GM12878 (cell line): Measurements from ENCODE around the gene RTN4RL1. TPM values are rescaled to one million over a fixed set of nuclear protein-coding genes. Genes with fewer than 3 reads are reported as not detected.
A peak's percentile ranks its signal among the peaks of the same experiment; 100 is the strongest.

ENCODE experiments used
- ATAC-seq: fragments of 200-7000 bp; cut with Tn5 transposase; 3 replicates; pipeline ENCODE4 v1.9.1; 2020; ENCODE audit warnings: mild to moderate bottlenecking, moderate library complexity
- Bru-seq: library from RNA; stranded (reverse); fragments of 400-500 nt; gene quantifications from one replicate; lab custom pipeline; 2021; lab: Mats Ljungman, UMichigan
- BruChase-seq, 2 experiments: library from RNA; stranded (reverse); fragments of 400-500 nt; gene quantifications; one replicate each; lab custom pipeline; 2021; lab: Mats Ljungman, UMichigan
- BruUV-seq: library from RNA; stranded (reverse); fragments of 400-500 nt; replicated peaks from 2 replicates; lab custom pipeline; 2021; lab: Mats Ljungman, UMichigan
- CTCF ChIA-PET: fragments of 300-600 bp; sonication (Branson Sonifier 250); formaldehyde crosslinking; extraction: SDS; loops from one replicate; lab custom pipeline; 2021; ENCODE audit warnings: inconsistent platforms; lab: Yijun Ruan, JAX
- POLR2A ChIA-PET: fragments of 350-600 bp; formaldehyde crosslinking; extraction: SDS; loops from one replicate; lab custom pipeline; 2021; ENCODE audit warnings: inconsistent platforms; lab: Charles Lee
- RAD21 ChIA-PET: fragments of 300-600 bp; sonication (Branson Sonifier 250); formaldehyde crosslinking; loops from one replicate; lab custom pipeline; 2023; ENCODE audit warnings: antibody characterized with exemption; ENCODE audit not compliant: unreplicated experiment; lab: Charles Lee
- SMC1A ChIA-PET: fragments of 300-600 bp; sonication (Branson Sonifier 250); formaldehyde crosslinking; loops from one replicate; lab custom pipeline; 2023; ENCODE audit not compliant: unreplicated experiment, uncharacterized antibody; lab: Charles Lee
- DNase-seq: peaks from one replicate; pipeline ENCODE4 v3.0.0-alpha.2; 2011; ENCODE audit warnings: low read depth, low spot score
- FAIRE-seq: peaks from 3 replicates; lab custom pipeline; 2011; peaks lifted over from hg19 to GRCh38; lab: Jason Lieb, UNC
- H2AFZ ChIP-seq: 2 replicates; pipeline ENCODE4 v1.6.0; 2011; ENCODE audit warnings: low read depth, low read length, control low read depth; ENCODE audit not compliant: control insufficient read depth
- H3K27ac ChIP-seq: 2 replicates; pipeline ENCODE4 v1.5.1; 2011; ENCODE audit warnings: control low read depth; ENCODE audit not compliant: control insufficient read depth, insufficient read depth
- H3K27me3 ChIP-seq, 2 experiments: replicated peaks in 1 of 2; 2 replicates each; pipeline versions ENCODE4 v1.6.0 to v1.6.1; 2011; ENCODE audit warnings: low read length in 1 of 2; ENCODE audit not compliant: control insufficient read depth in 2 of 2, insufficient read depth in 2 of 2
- H3K36me3 ChIP-seq, 2 experiments: 2 replicates each; pipeline ENCODE4 v1.5.1; 2011; ENCODE audit warnings: low read length in 1 of 2; ENCODE audit not compliant: control insufficient read depth in 2 of 2, insufficient read depth in 2 of 2
- H3K4me1 ChIP-seq: 2 replicates; pipeline ENCODE4 v1.6.1; 2011; ENCODE audit warnings: mild to moderate bottlenecking, low read length, moderate library complexity, mixed read lengths; ENCODE audit not compliant: control insufficient read depth, insufficient read depth
- H3K4me2 ChIP-seq: 2 replicates; pipeline ENCODE4 v1.6.0; 2011; ENCODE audit warnings: control low read depth; ENCODE audit not compliant: control insufficient read depth, insufficient read depth
- H3K4me3 ChIP-seq: fragments of 200-600 bp; sonication (generic); 2 replicates; pipeline ENCODE4 v1.5.1; 2016
- H3K79me2 ChIP-seq: 2 replicates; pipeline ENCODE4 v1.6.0; 2011; ENCODE audit warnings: low read length; ENCODE audit not compliant: control insufficient read depth, insufficient read depth
- H3K9ac ChIP-seq: 2 replicates; pipeline ENCODE4 v1.8.0; 2011; ENCODE audit warnings: low read length, control low read depth, mixed read lengths; ENCODE audit not compliant: control insufficient read depth, insufficient read depth
- H3K9me3 ChIP-seq: replicated peaks from 3 replicates; pipeline ENCODE4 v1.5.1; 2011; ENCODE audit warnings: mild to moderate bottlenecking, low read length; ENCODE audit not compliant: control insufficient read depth, insufficient read depth
- H4K20me1 ChIP-seq: 2 replicates; pipeline ENCODE4 v1.6.0; 2011; ENCODE audit not compliant: control insufficient read depth, insufficient read depth
- CHD4 ChIP-seq: fragments of 200-600 bp; sonication (generic); IDR thresholded peaks from 2 replicates; pipeline ENCODE4 v1.6.1; 2016; ENCODE audit warnings: mild to moderate bottlenecking
- EGR1 ChIP-seq, 2 experiments: IDR thresholded peaks; 1 replicate in 1 of 2; 2 replicates in 1 of 2; pipeline ENCODE4 v1.6.1; 2011 to 2012; ENCODE audit warnings: low read depth in 2 of 2, low read length in 2 of 2, borderline replicate concordance in 1 of 2, mild to moderate bottlenecking in 1 of 2, moderate library complexity in 1 of 2
- KDM1A ChIP-seq: fragments of 200-600 bp; sonication (generic); IDR thresholded peaks from 2 replicates; pipeline ENCODE4 v1.6.1; 2016; ENCODE audit warnings: borderline replicate concordance
- LARP7 ChIP-seq: fragments of 450-650 bp; IDR thresholded peaks from 2 replicates; pipeline ENCODE4 v1.6.1; 2017; ENCODE audit warnings: mild to moderate bottlenecking
- TCF3 ChIP-seq: IDR thresholded peaks from 2 replicates; pipeline ENCODE4 v1.6.1; 2012; ENCODE audit warnings: low read depth, mild to moderate bottlenecking, low read length, borderline replicate concordance; ENCODE audit not compliant: insufficient read depth
- WGBS: methylation state at CpG from one replicate; pipeline ENCODE4 v1.1.6; 2016; ENCODE audit warnings: low lambda C conversion rate; ENCODE audit not compliant: insufficient replicate concordance, insufficient coverage; ENCODE audit errors: missing lambda C conversion rate; 5-methylcytosine and 5-hydroxymethylcytosine counted together
- in situ Hi-C: fragments of 300-500 bp; cut with MboI; formaldehyde crosslinking; loops from 9 replicates; pipeline ENCODE4 v1.14.3; 2018; ENCODE audit warnings: mixed read lengths
- intact Hi-C: fragments of 100-400 bp; cut with micrococcal nuclease; formaldehyde crosslinking; loops from one replicate; pipeline ENCODE4 v1.14.2; 2022; ENCODE audit not compliant: unreplicated experiment
- long read RNA-seq, 2 experiments: library from polyadenylated mRNA; unstranded; transcript quantifications; one replicate each; pipeline ENCODE4 v2.0.0, GENCODE V29; 2019 to 2020
- polyA minus RNA-seq, 3 experiments: library from RNA; depleted of rRNA, polyadenylated mRNA; stranded (reverse); fragments of >200 nt; gene quantifications; 2 replicates each; pipeline ENCODE4 v1.2.3, GENCODE V29; 2011
- polyA plus RNA-seq, 11 experiments: library from polyadenylated mRNA; depleted of rRNA in 4 of 11; unstranded in 6 of 11; stranded (reverse) in 5 of 11; fragments of >200 nt; fragmentation: Nextera tagmentation in 4 of 11; fragmentation: Illumina TruSeq in 1 of 11; extraction: Ambion mirVana in 4 of 11; extraction: Trizol in 1 of 11; gene quantifications; 1 replicate in 1 of 11; 2 replicates in 10 of 11; pipeline versions ENCODE4 v1.2.1 to v1.2.3, GENCODE V29; 2011 to 2016; ENCODE audit warnings: inconsistent platforms in 2 of 11, missing spikeins in 2 of 11, low read depth in 1 of 11
- total RNA-seq, 4 experiments: library from RNA; depleted of rRNA in 3 of 4; stranded (reverse); fragments of >200 nt in 3 of 4; fragmentation: Illumina TruSeq in 1 of 4; extraction: Trizol in 1 of 4; gene quantifications; 2 replicates each; pipeline versions ENCODE4 v1.2.1 to v1.2.3, GENCODE V29; 2013 to 2021

The RTN4RL1 gene, protein sequence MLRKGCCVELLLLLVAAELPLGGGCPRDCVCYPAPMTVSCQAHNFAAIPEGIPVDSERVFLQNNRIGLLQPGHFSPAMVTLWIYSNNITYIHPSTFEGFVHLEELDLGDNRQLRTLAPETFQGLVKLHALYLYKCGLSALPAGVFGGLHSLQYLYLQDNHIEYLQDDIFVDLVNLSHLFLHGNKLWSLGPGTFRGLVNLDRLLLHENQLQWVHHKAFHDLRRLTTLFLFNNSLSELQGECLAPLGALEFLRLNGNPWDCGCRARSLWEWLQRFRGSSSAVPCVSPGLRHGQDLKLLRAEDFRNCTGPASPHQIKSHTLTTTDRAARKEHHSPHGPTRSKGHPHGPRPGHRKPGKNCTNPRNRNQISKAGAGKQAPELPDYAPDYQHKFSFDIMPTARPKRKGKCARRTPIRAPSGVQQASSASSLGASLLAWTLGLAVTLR
- 0.10 and 0.12 TPM in 2 replicates for total RNA-seq (2013; cell fraction: nucleolus; rRNA removed)
- total RNA-seq (2014; rRNA removed) (0.05 and 0.11 TPM in 2 replicates), total RNA-seq (2014; rRNA removed; fragmentation: Illumina TruSeq; extraction: Trizol) (not detected in 2 replicates), total RNA-seq (2021) (0.10 and 0.13 TPM in 2 replicates), polyA plus RNA-seq (2011; rRNA removed) (not detected in 2 replicates), polyA plus RNA-seq (2014; fragmentation: Illumina TruSeq; extraction: Trizol) (not detected in 2 replicates), polyA plus RNA-seq (2014; fragmentation: Nextera tagmentation; extraction: Ambion mirVana) (not detected), polyA plus RNA-seq (2014; rRNA removed) (0.03 and 0.08 TPM in 2 replicates), polyA plus RNA-seq (2016; fragmentation: Nextera tagmentation; extraction: Ambion mirVana) (not detected), polyA minus RNA-seq (2011; rRNA and poly(A)+ RNA removed) (not detected in 2 replicates), Bru-seq, nascent RNA (percentile 6 among the genes with signal in this experiment), BruChase-seq, experiment 1, labeled RNA remaining after a 6-hour chase (percentile 7 among the genes with signal in this experiment), BruChase-seq, experiment 2, labeled RNA remaining after a 2-hour chase (percentile 12 among the genes with signal in this experiment)
- not detected for polyA plus RNA-seq (2011; ENCODE audit: low read depth)
- 0.01 TPM in 1 of 2 replicates, not detected in the other for polyA plus RNA-seq (2011; cell fraction: cytosol; rRNA removed)
- 0.03 TPM in 1 of 2 replicates, not detected in the other for polyA plus RNA-seq (2011; cell fraction: nucleus; rRNA removed)
- polyA plus RNA-seq (2012), result 0.04 TPM in 1 of 2 replicates, not detected in the other
- not detected in 2 replicates for polyA minus RNA-seq (2011; cell fraction: cytosol; rRNA and poly(A)+ RNA removed)
- polyA minus RNA-seq (2011; cell fraction: nucleus; rRNA and poly(A)+ RNA removed), result not detected in 2 replicates
- long read RNA-seq, experiment 1, result 0 reads
- long read RNA-seq, experiment 2, result 0 reads

DNA sequence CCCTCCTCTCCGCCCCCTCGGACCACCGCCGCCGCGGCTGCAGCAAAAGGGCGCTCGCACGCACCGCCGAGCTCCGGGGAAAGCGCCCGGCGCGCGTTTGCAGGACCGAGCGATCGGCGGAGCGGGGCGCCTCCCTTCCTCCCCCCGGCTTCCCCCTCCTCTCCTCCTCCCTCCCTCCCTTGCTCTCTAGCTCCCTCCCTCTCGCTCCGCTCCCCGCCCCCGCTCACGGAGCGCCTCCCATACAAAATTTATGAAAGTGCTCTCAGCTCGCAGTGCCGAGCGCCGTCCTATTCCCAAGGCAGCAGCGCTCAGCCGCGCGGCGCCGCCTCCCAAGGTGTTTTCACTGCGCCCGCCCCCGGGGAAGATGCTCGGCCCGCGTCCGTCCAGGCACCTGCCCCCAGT lies at the start of gene RTN4RL1:
RTN4RL1 (minus strand) TSS at position 115 of the 402 bp plus-strand sequence. CDS start 469 bp downstream, outside the sequence.
- ChIA-PET CTCF (interaction anchor here (1.0 kb wide), 1 partner anchor 304 kb away, joined by 4 read pairs; no protein-coding TSS in a partner anchor), SMC1A (interaction anchor here (1.1 kb wide), 1 partner anchor 141 kb away, joined by 3 read pairs; no protein-coding TSS in a partner anchor), RAD21 (no interaction called here), POLR2A (no interaction called here)
- Histone ChIP-seq H3K27ac (no peak within 1 kb of the TSS), H3K9me3 (no peaks in the 10 kb centered on the region), H3K4me3 (peak within 1 kb of the TSS; percentile 74), H3K36me3 (no peaks in the 10 kb centered on the region), H3K9ac (no peak within 1 kb of the TSS), H3K4me2 (peak within 1 kb of the TSS; percentile 77), H2AFZ (peak within 1 kb of the TSS; percentile 7; the same call in 1 of the 2 replicates), H3K27me3 (peaks cover 18 to 21% of the 10 kb centered on the region in 2 experiments), H4K20me1 (no peaks in the 10 kb centered on the region), H3K4me1 (peaks cover 4% of the 10 kb centered on the region), H3K79me2 (peaks cover 2% of the 10 kb centered on the region; the same call in 1 of the 2 replicates)
- no TSS peak for BruUV-seq
- peak in 1 of 2 experiments; percentile 55; a peak in 1 of 3 replicates for TF ChIP-seq EGR1 (IDR thresholded peaks at IDR 0.05; ENCODE audit: borderline replicate concordance in 1 of 2, low read depth in 2 of 2, low read length in 2 of 2)
- TF ChIP-seq TCF3, result no peak
- 0 out of 2 replicates have a peak, but pooled peaks have one; percentile 3 for TF ChIP-seq LARP7
- TF ChIP-seq KDM1A, result no peak
- TF ChIP-seq CHD4, result no peak
- intact Hi-C loops (no loop called here), in situ Hi-C loops (no loop called here)
- FAIRE-seq (no peak), DNase-seq (no peak), ATAC-seq (no peak)
- 2% methylated on average over 19 of the region's 47 CpGs for WGBS
